GM23338 (cell line): ENCODE data around the gene NUP42. TPM values are rescaled to one million over a fixed set of nuclear protein-coding genes. Genes with fewer than 3 reads are reported as not detected.

Experiments used
- ATAC-seq: fragments of 200-7000 bp; cut with Tn5 transposase; 3 replicates; pipeline ENCODE4 v1.9.1; 2020
- DNase-seq: peaks from one replicate; pipeline ENCODE4 v3.0.0-alpha.2; 2015; ENCODE audit warnings: low spot score
- H2AFZ ChIP-seq: fragments of 200-600 bp; sonication (generic); 2 replicates; pipeline ENCODE4 v1.8.0; 2016; ENCODE audit warnings: antibody characterized with exemption, mild to moderate bottlenecking, moderate library complexity
- H3F3A ChIP-seq: fragments of 200-600 bp; sonication (generic); replicated peaks from 2 replicates; pipeline ENCODE4 v1.8.0; 2017; ENCODE audit warnings: antibody characterized with exemption, mixed run types, low read depth
- H3K27ac ChIP-seq: fragments of 200-600 bp; sonication (generic); 2 replicates; pipeline ENCODE4 v1.6.1; 2016; ENCODE audit warnings: low read depth
- H3K27me3 ChIP-seq: fragments of 200-600 bp; sonication (generic); 2 replicates; pipeline ENCODE4 v1.8.0; 2016; ENCODE audit warnings: mild to moderate bottlenecking, mixed run types, moderate library complexity; ENCODE audit not compliant: insufficient read depth
- H3K36me3 ChIP-seq: fragments of 200-600 bp; sonication (generic); 2 replicates; pipeline ENCODE4 v1.8.0; 2016; ENCODE audit warnings: mild to moderate bottlenecking; ENCODE audit not compliant: insufficient read depth
- H3K4me1 ChIP-seq: fragments of 200-600 bp; sonication (generic); 2 replicates; pipeline ENCODE4 v1.8.0; 2016; ENCODE audit warnings: mild to moderate bottlenecking, moderate library complexity; ENCODE audit not compliant: insufficient read depth
- H3K4me2 ChIP-seq: fragments of 200-600 bp; sonication (generic); 2 replicates; pipeline ENCODE4 v1.7.1; 2017; ENCODE audit warnings: mixed run types
- H3K4me3 ChIP-seq: fragments of 200-600 bp; sonication (generic); 2 replicates; pipeline ENCODE4 v1.6.1; 2016; ENCODE audit warnings: mixed run types
- H3K79me2 ChIP-seq: fragments of 200-600 bp; sonication (generic); replicated peaks from 2 replicates; pipeline ENCODE4 v1.8.0; 2017; ENCODE audit warnings: mild to moderate bottlenecking; ENCODE audit not compliant: insufficient read depth
- H3K9me2 ChIP-seq: fragments of 200-600 bp; sonication (generic); 2 replicates; pipeline ENCODE4 v1.8.0; 2017; ENCODE audit not compliant: insufficient read depth
- H4K20me1 ChIP-seq: fragments of 200-600 bp; sonication (generic); replicated peaks from 2 replicates; pipeline ENCODE4 v1.8.0; 2017; ENCODE audit warnings: mild to moderate bottlenecking; ENCODE audit not compliant: insufficient read depth
- H3K27ac Mint-ChIP-seq: 2 replicates; pipeline ENCODE4 v1.8.0; 2020; ENCODE audit warnings: inconsistent platforms, mild to moderate bottlenecking, moderate library complexity, mixed read lengths
- H3K27me3 Mint-ChIP-seq: 3 replicates; pipeline ENCODE4 v1.8.0; 2022; ENCODE audit warnings: low read depth, mild to moderate bottlenecking, moderate library complexity, mixed read lengths, inconsistent platforms; ENCODE audit not compliant: insufficient read depth, poor library complexity
- H3K36me3 Mint-ChIP-seq: 3 replicates; pipeline ENCODE4 v1.8.0; 2021; ENCODE audit warnings: low read depth, mild to moderate bottlenecking, inconsistent platforms, moderate library complexity, mixed read lengths
- H3K4me1 Mint-ChIP-seq: 3 replicates; pipeline ENCODE4 v1.8.0; 2020; ENCODE audit warnings: mild to moderate bottlenecking, inconsistent platforms, mixed read lengths
- H3K4me3 Mint-ChIP-seq: 3 replicates; pipeline ENCODE4 v1.8.0; 2021; ENCODE audit warnings: moderate library complexity, mild to moderate bottlenecking, inconsistent platforms, mixed read lengths
- H3K9me3 Mint-ChIP-seq: 3 replicates; pipeline ENCODE4 v1.8.0; 2020; ENCODE audit warnings: moderate library complexity, mild to moderate bottlenecking, inconsistent platforms, mixed read lengths
- CREB1 ChIP-seq: fragments of 250-450 bp; sonication (Bioruptor Pico); IDR thresholded peaks from 2 replicates; pipeline ENCODE4 v1.5.0; 2020; ENCODE audit warnings: low read depth, mild to moderate bottlenecking, moderate library complexity
- EZH2phosphoT487 ChIP-seq: fragments of 200-600 bp; sonication (generic); IDR thresholded peaks from one replicate; pipeline ENCODE4 v1.8.1; 2018; ENCODE audit warnings: antibody characterized with exemption; ENCODE audit not compliant: unreplicated experiment
- POLR2AphosphoS5 ChIP-seq: IDR thresholded peaks from 2 replicates; pipeline ENCODE4 v1.6.1; 2016; ENCODE audit warnings: antibody characterized with exemption, low read depth
- REST ChIP-seq: IDR thresholded peaks from one replicate; pipeline ENCODE4 v1.6.1; 2018; ENCODE audit warnings: antibody characterized with exemption; ENCODE audit not compliant: unreplicated experiment
- polyA plus RNA-seq: library from polyadenylated mRNA; unstranded; fragments of >200 nt; fragmentation: Nextera tagmentation; extraction: Ambion mirVana; gene quantifications from 2 replicates; pipeline ENCODE4 v1.2.1, GENCODE V29; 2016
- total RNA-seq: library from RNA; depleted of rRNA; stranded (reverse); fragments of >200 nt; shearing (Covaris generic); gene quantifications from 2 replicates; pipeline ENCODE4 v1.2.3, GENCODE V29; 2014

Gene NUP42
- total and polyA plus RNA-seq, 2 experiments from 2014 or later: 39.1 to 42.7 TPM

DNA sequence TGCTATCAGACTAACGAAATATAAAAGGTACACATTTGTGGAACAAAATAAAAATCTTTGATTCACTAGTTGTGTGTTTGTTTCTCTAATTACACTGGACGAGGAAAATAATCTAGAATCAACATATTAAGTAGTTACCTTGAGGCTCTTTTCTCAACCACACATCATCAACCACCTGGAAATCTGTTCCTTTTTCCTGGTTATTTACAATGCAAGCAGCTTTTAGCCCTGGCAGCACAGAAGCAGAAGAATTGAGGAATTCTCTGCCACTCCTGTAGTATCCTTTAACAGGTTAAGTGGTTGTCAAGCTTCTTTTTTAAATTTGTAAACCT lies 23.7 kb downstream of the NUP42 start:
- ATAC-seq: no peak; the same call in 2 of the 3 replicates
- Mint-ChIP-seq H3K27ac (no peak overlapping the region), H3K36me3 (peaks cover 16% of the 10 kb centered on the region), H3K9me3 (no peaks in the 10 kb centered on the region), H3K4me1 (peaks cover 21% of the 10 kb centered on the region), H3K4me3 (peak overlapping the region; percentile 80), H3K27me3 (peaks cover 11% of the 10 kb centered on the region)
- H3K79me2 ChIP-seq: no peaks in the 10 kb centered on the region
- peak overlapping the region; percentile 76 for H3K4me2 ChIP-seq
- H3K9me2 ChIP-seq: no peaks in the 10 kb centered on the region
- TF ChIP-seq REST: no peak
- no peak for TF ChIP-seq EZH2phosphoT487
- no peak for TF ChIP-seq CREB1 (CRISPR knock-in tag)
- peaks cover 5% of the 10 kb centered on the region; the same call in 1 of the 2 replicates for H3K27me3 ChIP-seq
- H3F3A ChIP-seq: 0 out of 2 replicates have a peak, but pooled peaks cover 2% of the 10 kb centered on the region
- peak overlapping the region; percentile 64 for H3K4me3 ChIP-seq
- peak overlapping the region; percentile 1; the same call in 1 of the 2 replicates for H3K27ac ChIP-seq
- no peaks in the 10 kb centered on the region for H4K20me1 ChIP-seq
- peak overlapping the region; percentile 82 for H2AFZ ChIP-seq
- DNase-seq: no peak
- peaks cover 10% of the 10 kb centered on the region for H3K4me1 ChIP-seq
- peaks cover 6% of the 10 kb centered on the region for H3K36me3 ChIP-seq

GRCh38 chr7:23205909-23206767 lies 24.3 kb downstream of the NUP42 start:
- peaks cover under 1% of the 10 kb centered on the region; the same call in 1 of the 2 replicates for H3K36me3 ChIP-seq
- Mint-ChIP-seq H3K27ac (no peak overlapping the region), H3K36me3 (peaks cover 10% of the 10 kb centered on the region), H3K4me1 (peaks cover 21% of the 10 kb centered on the region), H3K27me3 (peaks cover 11% of the 10 kb centered on the region), H3K4me3 (peak overlapping the region; percentile 80), H3K9me3 (no peaks in the 10 kb centered on the region)
- no peaks in the 10 kb centered on the region for H3K79me2 ChIP-seq
- H3K4me1 ChIP-seq: peaks cover 10% of the 10 kb centered on the region
- peak; percentile 93 for ATAC-seq
- 0 out of 2 replicates have a peak overlapping the region, but pooled peaks have one; percentile 1 for H3K27ac ChIP-seq
- no peaks in the 10 kb centered on the region for H3K9me2 ChIP-seq
- 0 out of 2 replicates have a peak, but pooled peaks cover 2% of the 10 kb centered on the region for H3F3A ChIP-seq
- DNase-seq: peak; percentile 68
- H3K4me3 ChIP-seq: peak overlapping the region; percentile 64
- H3K4me2 ChIP-seq: peak overlapping the region; percentile 76
- H4K20me1 ChIP-seq: no peaks in the 10 kb centered on the region
- H2AFZ ChIP-seq: peak overlapping the region; percentile 82
- TF ChIP-seq POLR2AphosphoS5: peak; percentile 61
- no peak for TF ChIP-seq REST
- H3K27me3 ChIP-seq: peaks cover 5% of the 10 kb centered on the region; the same call in 1 of the 2 replicates
